ENCODE results near the gene HOXA6.

HOXA6 gene

GRCh38 chr7:27175626-27176523 lies 28.3 kb upstream of the HOXA6 start:
- H3K4me3 ChIP-seq (ENCODE audit: low read depth, low read length), result no peak overlapping the region
- no peak for TF ChIP-seq CTCF (IDR thresholded peaks at IDR 0.05; ENCODE audit: low read depth, low read length, missing control alignments)
- DNase-seq (ENCODE audit: low read depth), result no peak

- no peak for DNase-seq (ENCODE audit: low read depth)
- no peak for TF ChIP-seq CTCF (IDR thresholded peaks at IDR 0.05; ENCODE audit: low read depth, low read length, missing control alignments)
- no peak overlapping the region for H3K4me3 ChIP-seq (ENCODE audit: low read depth, low read length)
Measured at GRCh38 chr7:27174874-27175625, 27.5 kb upstream of the HOXA6 start.

GRCh38 chr7:27173956-27174873 lies 26.6 kb upstream of the HOXA6 start, which contains the start of gene HOXA10:
Gene HOXA10, minus strand, starts transcription at chr7:27174320. Its CDS starts 14 bp downstream, at chr7:27174306.
- peak within 1 kb of the TSS; percentile 22 for H3K4me3 ChIP-seq (ENCODE audit: low read depth, low read length)
- no peak for DNase-seq (ENCODE audit: low read depth)
- no peak for TF ChIP-seq CTCF (IDR thresholded peaks at IDR 0.05; ENCODE audit: low read depth, low read length, missing control alignments)

GRCh38 chr7:27173511-27173955 lies 26.0 kb upstream of the HOXA6 start:
- H3K4me3 ChIP-seq (ENCODE audit: low read depth, low read length), result peak overlapping the region; percentile 22
- TF ChIP-seq CTCF (IDR thresholded peaks at IDR 0.05; ENCODE audit: low read depth, low read length, missing control alignments), result no peak
- no peak for DNase-seq (ENCODE audit: low read depth)

GRCh38 chr7:27172823-27173510 lies 25.4 kb upstream of the HOXA6 start:
- TF ChIP-seq CTCF (IDR thresholded peaks at IDR 0.05; ENCODE audit: low read depth, low read length, missing control alignments), result no peak
- DNase-seq (ENCODE audit: low read depth), result no peak
- H3K4me3 ChIP-seq (ENCODE audit: low read depth, low read length), result peak overlapping the region; percentile 22; the same call in 1 of the 2 replicates

- no peak for DNase-seq (ENCODE audit: low read depth)
- no peak for TF ChIP-seq CTCF (IDR thresholded peaks at IDR 0.05; ENCODE audit: low read depth, low read length, missing control alignments)
- H3K4me3 ChIP-seq (ENCODE audit: low read depth, low read length), result no peak overlapping the region
Measured at GRCh38 chr7:27172315-27172774, 24.8 kb upstream of the HOXA6 start.

Measured in GM12864 (cell line).